ENCODE data around the gene CASP10. TPM values are rescaled to one million over a fixed set of nuclear protein-coding genes. Genes with fewer than 3 reads are reported as not detected.

CASP10 gene
- total and polyA plus RNA-seq, 2 of the 8 experiments (the other 6 are each of a cell fraction or from before 2014, with no cell fraction given) = 2.3 to 4.0 TPM

- TF ChIP-seq GABPA (IDR thresholded peaks at IDR 0.05; ENCODE audit: borderline replicate concordance, insufficient read depth, low read length) = no peak
- TF ChIP-seq SP4 (IDR thresholded peaks at IDR 0.05; ENCODE audit: low read length) = no peak
- no peak for TF ChIP-seq KDM5A (IDR thresholded peaks at IDR 0.05; ENCODE audit: low read length)
- no peak for TF ChIP-seq RBBP5 (IDR thresholded peaks at IDR 0.05; ENCODE audit: borderline replicate concordance, low read depth, low read length)
These were observed 36.6 kb downstream of the CASP10 start (continued) for GRCh38 chr2:201219328-201220096.

Data from H1 (cell line).